Adrenal gland (tissue), 5 donors: Measurements from ENCODE around the gene SRRT.

Source experiments
- CTCF ChIP-seq, 6 experiments: fragments of 450-650 bp in 4 of 6; fragments of 200-600 bp in 2 of 6; sonication (generic) in 1 of 6; IDR thresholded peaks; 1 replicate in 5 of 6; 2 replicates in 1 of 6; pipeline versions ENCODE4 v1.5.1 to v1.8.0; 2016 to 2021; ENCODE audit warnings: antibody characterized with exemption in 6 of 6, mild to moderate bottlenecking in 2 of 6, moderate library complexity in 1 of 6
- POLR2A ChIP-seq, 2 donors: fragments of 450-650 bp; IDR thresholded peaks; one replicate each; pipeline ENCODE4 v1.6.1; 2017; ENCODE audit warnings: antibody characterized with exemption in 2 of 2, mild to moderate bottlenecking in 2 of 2, moderate library complexity in 1 of 2
- donor health status: DM: no; HTN: no; CAD: no.

DNA sequence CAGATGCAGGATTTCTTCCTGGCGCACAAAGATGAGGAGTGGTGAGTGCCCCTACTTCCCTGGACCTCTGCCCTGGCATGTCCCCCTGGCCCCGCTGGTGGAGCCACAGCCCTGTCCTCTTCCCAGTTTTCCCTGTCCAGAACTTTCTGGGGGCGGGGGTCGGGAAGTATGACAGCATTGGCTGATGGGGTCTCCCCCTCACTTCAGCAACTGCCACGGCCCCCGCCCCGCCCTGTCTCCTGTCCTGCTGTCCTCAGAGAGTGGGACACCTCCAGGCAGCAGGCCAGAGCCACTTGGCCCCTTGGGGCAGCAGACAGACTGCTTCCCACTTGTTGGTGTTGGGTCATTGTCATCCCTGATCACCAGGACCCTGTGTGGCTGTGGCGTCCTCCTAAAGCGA is 7.3 kb downstream of the SRRT start:
- no peak for TF ChIP-seq CTCF (IDR thresholded peaks at IDR 0.05)
- no peak for TF ChIP-seq POLR2A (IDR thresholded peaks at IDR 0.05)
